Pons (tissue), 1 donor: ENCODE results near the gene SOX18.
"Not testable (repeated sequence)": the region's sequence is repeated elsewhere in the genome, so short reads cannot be mapped to it uniquely, and the experiment has no call there.

ENCODE experiments used
- DNase-seq: peaks from one replicate; pipeline ENCODE4 v3.0.0-alpha.2; 2016; ENCODE audit warnings: low spot score

SOX18 gene

GRCh38 chr20:64021124-64021975 is 28.1 kb downstream of the SOX18 start:
- DNase-seq: no peak

- DNase-seq: no peak
Measured at GRCh38 chr20:64015635-64016034, 33.8 kb downstream of the SOX18 start.

GRCh38 chr20:64012385-64013154 is 36.9 kb downstream of the SOX18 start:
- DNase-seq: not testable (repeated sequence)

- DNase-seq: no peak
Measured at GRCh38 chr20:64011366-64011779, 38.1 kb downstream of the SOX18 start.

- DNase-seq: no peak
Measured at GRCh38 chr20:64010711-64011237, 38.7 kb downstream of the SOX18 start.

- DNase-seq: no peak
Measured at GRCh38 chr20:64009811-64010387, 39.5 kb downstream of the SOX18 start.

GRCh38 chr20:64006902-64007301 is 42.5 kb downstream of the SOX18 start:
- DNase-seq: no peak

- peak; percentile 5 for DNase-seq
Measured at GRCh38 chr20:64006490-64006889, 42.9 kb downstream of the SOX18 start.

- no peak for DNase-seq
Measured at GRCh38 chr20:64005394-64005793, 44.0 kb downstream of the SOX18 start.

GRCh38 chr20:64003960-64004725 is 45.3 kb downstream of the SOX18 start:
- DNase-seq: no peak

- peak; percentile 16 for DNase-seq
Measured at GRCh38 chr20:64001607-64002011, 47.8 kb downstream of the SOX18 start.

- no peak for DNase-seq
Measured at GRCh38 chr20:64000906-64001305, 48.5 kb downstream of the SOX18 start.
